GM19395 (cell line): Measurements from ENCODE around the gene AGR2.

Source experiments
- ATAC-seq: cut with Tn5 transposase; IDR thresholded peaks from one replicate; pipeline ENCODE4 v1.9.1; 2021; ENCODE audit warnings: mild to moderate bottlenecking, moderate library complexity; ENCODE audit not compliant: unreplicated experiment

AGR2 gene

DNA sequence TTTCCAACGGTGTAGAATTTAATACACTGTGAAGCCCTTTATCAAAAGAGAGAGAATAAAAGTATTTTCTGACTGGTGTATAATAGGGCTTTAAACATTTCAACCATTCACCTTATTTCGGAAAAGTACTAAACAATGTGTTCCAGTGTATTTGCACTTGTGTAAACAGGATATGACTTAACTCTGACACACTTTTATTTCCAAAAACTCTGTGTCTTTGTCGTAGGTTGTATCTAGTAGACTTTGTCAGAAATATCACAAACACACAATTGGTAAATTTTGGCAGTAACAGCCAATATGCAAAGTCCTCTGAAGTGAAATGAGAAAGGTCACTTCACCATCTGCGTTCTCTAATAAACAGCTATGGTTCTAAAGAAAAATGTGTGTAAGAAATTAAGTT is 61.6 kb downstream of the AGR2 start:
- no peak for ATAC-seq

DNA sequence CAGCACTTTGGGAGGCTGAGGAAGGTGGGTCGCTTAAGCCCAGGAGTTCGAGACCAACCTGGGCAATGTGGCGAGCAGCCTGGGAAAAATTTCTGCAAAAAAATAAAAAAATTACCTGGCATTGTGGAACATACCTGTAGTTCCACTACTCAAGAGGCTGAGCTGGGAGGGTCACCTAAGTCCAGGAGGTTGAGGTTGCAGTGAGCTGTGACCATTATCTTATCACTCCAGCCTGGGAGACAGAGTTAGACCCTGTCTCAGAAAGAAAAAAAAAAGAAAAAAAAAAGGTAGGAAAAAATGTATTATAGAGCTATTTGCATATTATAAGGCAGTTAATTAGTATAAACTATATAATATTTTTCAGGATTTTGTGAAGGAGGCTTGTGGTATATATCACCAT is 62.3 kb downstream of the AGR2 start:
- no peak for ATAC-seq
